ENCODE measurements around the gene LGALS3BP. TPM values are rescaled to one million over a fixed set of nuclear protein-coding genes. Genes with fewer than 3 reads are reported as not detected.
"Not testable (repeated sequence)": the region's sequence is repeated elsewhere in the genome, so short reads cannot be mapped to it uniquely, and the experiment has no call there.

The LGALS3BP gene
- total RNA-seq, 4 donors from 2014 or later: 172 to 414 (median 262) TPM

GRCh38 chr17:78947235-78948149 lies 32.2 kb downstream of the LGALS3BP start:
- intact Hi-C loops (cut with DNase I): no loop called here

DNA sequence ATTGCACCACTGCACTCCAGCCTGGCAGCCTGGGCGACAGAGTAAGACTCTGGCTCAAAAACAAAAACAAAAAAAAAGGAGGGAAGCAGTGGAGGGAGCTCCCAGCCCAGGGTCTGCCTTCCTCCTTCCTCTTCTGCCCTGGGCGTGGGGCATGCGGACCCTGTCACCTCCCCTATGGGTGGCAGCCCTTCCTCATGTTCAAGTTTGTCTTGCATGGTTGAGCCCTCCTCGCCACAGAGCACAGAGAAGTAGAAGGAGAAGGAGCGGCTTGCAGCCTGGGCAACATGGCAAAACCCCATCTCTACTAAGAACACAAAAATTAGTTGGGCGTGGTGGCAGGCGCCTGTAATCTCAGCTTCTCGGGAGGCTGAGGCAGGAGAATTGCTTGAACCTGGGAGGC lies 33.1 kb downstream of the LGALS3BP start:
- Histone ChIP-seq H3K4me1 (peaks cover 0 to under 1% (median 0%) of the 10 kb centered on the region in 3 donors), H3K9me3 (peaks cover 0 to 19% (median 13%) of the 10 kb centered on the region in 3 donors), H3K27me3 (no peaks in the 10 kb centered on the region), H3K36me3 (no peaks in the 10 kb centered on the region), H3K27ac (no peak overlapping the region), H3K4me3 (no peak overlapping the region)
- TF ChIP-seq POLR2A (IDR thresholded peaks at IDR 0.05): no peak
- TF ChIP-seq, protein P1, sequence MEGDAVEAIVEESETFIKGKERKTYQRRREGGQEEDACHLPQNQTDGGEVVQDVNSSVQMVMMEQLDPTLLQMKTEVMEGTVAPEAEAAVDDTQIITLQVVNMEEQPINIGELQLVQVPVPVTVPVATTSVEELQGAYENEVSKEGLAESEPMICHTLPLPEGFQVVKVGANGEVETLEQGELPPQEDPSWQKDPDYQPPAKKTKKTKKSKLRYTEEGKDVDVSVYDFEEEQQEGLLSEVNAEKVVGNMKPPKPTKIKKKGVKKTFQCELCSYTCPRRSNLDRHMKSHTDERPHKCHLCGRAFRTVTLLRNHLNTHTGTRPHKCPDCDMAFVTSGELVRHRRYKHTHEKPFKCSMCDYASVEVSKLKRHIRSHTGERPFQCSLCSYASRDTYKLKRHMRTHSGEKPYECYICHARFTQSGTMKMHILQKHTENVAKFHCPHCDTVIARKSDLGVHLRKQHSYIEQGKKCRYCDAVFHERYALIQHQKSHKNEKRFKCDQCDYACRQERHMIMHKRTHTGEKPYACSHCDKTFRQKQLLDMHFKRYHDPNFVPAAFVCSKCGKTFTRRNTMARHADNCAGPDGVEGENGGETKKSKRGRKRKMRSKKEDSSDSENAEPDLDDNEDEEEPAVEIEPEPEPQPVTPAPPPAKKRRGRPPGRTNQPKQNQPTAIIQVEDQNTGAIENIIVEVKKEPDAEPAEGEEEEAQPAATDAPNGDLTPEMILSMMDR (IDR thresholded peaks at IDR 0.05): no peak
- no peak for DNase-seq
- intact Hi-C loops (cut with DNase I): no loop called here
- 84 to 85% methylated on average over 3 to 6 of the region's 8 CpGs for WGBS, 2 donors

More at GRCh38 chr17:78947235-78948149, 32.2 kb downstream of the LGALS3BP start:
- Histone ChIP-seq H3K9me3 (peaks cover 0 to 21% (median 13%) of the 10 kb centered on the region in 3 donors), H3K27me3 (no peaks in the 10 kb centered on the region), H3K4me3 (no peak overlapping the region), H3K36me3 (no peaks in the 10 kb centered on the region), H3K27ac (no peak overlapping the region), H3K4me1 (peaks cover 3 to 9% (median 7%) of the 10 kb centered on the region in 3 donors)
- DNase-seq: no peak
- TF ChIP-seq, protein P1 (IDR thresholded peaks at IDR 0.05): no peak
- TF ChIP-seq POLR2A (IDR thresholded peaks at IDR 0.05): no peak
- WGBS, 2 donors: 68 to 70% methylated on average over 8 to 11 of the region's 18 CpGs

DNA sequence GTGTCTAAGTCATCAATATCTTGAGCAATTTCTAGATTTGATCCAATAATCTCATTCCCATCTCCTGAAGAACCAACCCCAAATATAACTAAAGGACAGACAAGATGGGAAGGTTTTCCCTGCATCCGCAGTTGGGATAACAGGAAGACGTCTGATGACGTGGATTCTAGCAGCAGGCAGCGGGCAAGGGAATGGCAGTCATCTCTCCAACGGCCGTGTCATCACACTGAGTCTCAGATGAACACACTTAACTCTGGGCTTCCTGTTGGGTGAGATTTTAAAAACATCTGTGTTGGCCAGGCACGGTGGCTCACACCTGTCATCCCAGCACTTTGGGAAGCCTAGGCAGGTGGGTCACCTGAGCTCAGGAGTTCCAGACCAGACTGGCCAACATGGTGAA lies 33.6 kb downstream of the LGALS3BP start:
- H3K27me3 ChIP-seq: no peaks in the 10 kb centered on the region
- no peaks in the 10 kb centered on the region for H3K36me3 ChIP-seq
- intact Hi-C loops (cut with DNase I): no loop called here
- TF ChIP-seq, protein P1 (IDR thresholded peaks at IDR 0.05): no peak
- no peak for TF ChIP-seq POLR2A (IDR thresholded peaks at IDR 0.05)
- H3K4me1 ChIP-seq: no peaks in the 10 kb centered on the region
- H3K4me3 ChIP-seq: no peak overlapping the region
- DNase-seq: no peak
- WGBS, 2 donors: 81 to 90% methylated on average over 7 of the region's 7 CpGs
- H3K27ac ChIP-seq: no peak overlapping the region
- peaks cover 0 to 14% (median 10%) of the 10 kb centered on the region in 3 donors for H3K9me3 ChIP-seq

DNA sequence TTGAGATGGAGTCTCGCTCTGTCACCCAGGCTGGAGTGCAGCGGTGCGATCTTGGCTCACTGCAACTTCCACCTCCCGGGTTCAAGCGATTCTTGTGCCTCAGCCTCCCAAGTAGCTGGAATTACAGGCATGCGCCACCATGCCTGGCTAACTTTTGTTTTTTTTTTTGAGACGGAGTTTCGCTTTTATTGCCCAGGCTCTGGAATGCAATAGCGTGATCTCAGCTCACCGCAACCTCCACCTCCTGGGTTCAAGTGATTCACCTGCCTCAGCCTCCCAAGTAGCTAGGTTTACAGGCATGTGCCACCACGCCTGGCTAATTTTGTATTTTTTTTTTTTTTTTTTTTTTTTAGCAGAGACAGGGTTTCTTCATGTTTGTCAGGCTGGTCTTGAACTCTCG lies 34.3 kb downstream of the LGALS3BP start:
- H3K4me3 ChIP-seq; H3K27ac ChIP-seq; H3K27me3 ChIP-seq; H3K9me3 ChIP-seq; H3K36me3 ChIP-seq; DNase-seq; intact Hi-C loops (cut with DNase I); H3K4me1 ChIP-seq: not testable (repeated sequence)
- 85% methylated on average over 11 to 12 of the region's 12 CpGs for WGBS, 2 donors

DNA sequence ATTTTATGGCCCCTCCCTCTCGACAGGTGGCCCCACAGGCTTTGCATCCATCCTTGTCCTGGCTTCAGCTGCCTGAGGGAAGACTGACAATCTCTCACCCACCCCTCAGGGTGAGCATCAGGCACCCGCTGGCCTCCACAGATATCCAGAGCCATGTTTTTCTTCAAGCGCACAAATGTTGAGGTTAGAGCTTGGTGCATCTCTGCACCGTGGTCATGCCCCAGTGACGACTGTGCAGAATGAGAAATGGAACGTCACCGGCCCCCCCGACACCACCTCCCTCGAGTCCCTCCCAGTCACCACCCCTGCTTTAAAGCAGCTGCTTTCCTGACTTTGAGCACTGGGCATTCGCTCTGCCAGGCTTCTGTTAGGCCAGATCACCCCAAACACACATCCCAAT lies 34.8 kb downstream of the LGALS3BP start:
- WGBS, 2 donors: 55 to 64% methylated on average over 10 of the region's 10 CpGs
- intact Hi-C loops (cut with DNase I): no loop called here

More for the DNA sequence above, 34.8 kb downstream of the LGALS3BP start:
- DNase-seq: no peak
- H3K4me1 ChIP-seq: no peaks in the 10 kb centered on the region
- H3K27ac ChIP-seq: no peak overlapping the region
- H3K4me3 ChIP-seq: no peak overlapping the region
- TF ChIP-seq, protein P1 (IDR thresholded peaks at IDR 0.05): no peak
- TF ChIP-seq POLR2A (IDR thresholded peaks at IDR 0.05): no peak
- no peaks in the 10 kb centered on the region for H3K27me3 ChIP-seq
- no peaks in the 10 kb centered on the region for H3K36me3 ChIP-seq
- H3K9me3 ChIP-seq: peaks cover 0 to 2% (median 0%) of the 10 kb centered on the region in 3 donors

Measured in esophagus squamous epithelium (tissue), 5 donors.